Measurements from ENCODE around the gene RNF112. TPM values are rescaled to one million over a fixed set of nuclear protein-coding genes. Genes with fewer than 3 reads are reported as not detected.

The RNF112 gene
- total RNA-seq, 1 donor from 2014 or later = 1.1 TPM

DNA sequence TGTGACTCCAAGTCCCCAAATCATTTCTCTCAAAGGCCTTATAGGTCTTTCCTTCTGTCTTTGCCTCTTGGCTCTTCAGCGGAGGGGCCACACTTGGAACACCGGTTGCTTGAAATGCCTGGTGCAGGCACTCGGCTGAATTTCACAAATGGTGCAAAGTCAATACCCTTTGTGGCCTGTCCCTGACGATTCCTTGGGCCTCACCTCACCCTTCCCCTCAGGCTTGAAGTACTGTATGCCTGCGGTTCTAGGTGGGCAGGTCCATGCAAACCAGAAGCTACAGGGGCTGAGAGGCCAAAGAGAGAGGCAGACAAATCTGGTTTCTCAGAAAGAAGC, 44.4 kb upstream of the RNF112 start:
- TF ChIP-seq, protein P1, sequence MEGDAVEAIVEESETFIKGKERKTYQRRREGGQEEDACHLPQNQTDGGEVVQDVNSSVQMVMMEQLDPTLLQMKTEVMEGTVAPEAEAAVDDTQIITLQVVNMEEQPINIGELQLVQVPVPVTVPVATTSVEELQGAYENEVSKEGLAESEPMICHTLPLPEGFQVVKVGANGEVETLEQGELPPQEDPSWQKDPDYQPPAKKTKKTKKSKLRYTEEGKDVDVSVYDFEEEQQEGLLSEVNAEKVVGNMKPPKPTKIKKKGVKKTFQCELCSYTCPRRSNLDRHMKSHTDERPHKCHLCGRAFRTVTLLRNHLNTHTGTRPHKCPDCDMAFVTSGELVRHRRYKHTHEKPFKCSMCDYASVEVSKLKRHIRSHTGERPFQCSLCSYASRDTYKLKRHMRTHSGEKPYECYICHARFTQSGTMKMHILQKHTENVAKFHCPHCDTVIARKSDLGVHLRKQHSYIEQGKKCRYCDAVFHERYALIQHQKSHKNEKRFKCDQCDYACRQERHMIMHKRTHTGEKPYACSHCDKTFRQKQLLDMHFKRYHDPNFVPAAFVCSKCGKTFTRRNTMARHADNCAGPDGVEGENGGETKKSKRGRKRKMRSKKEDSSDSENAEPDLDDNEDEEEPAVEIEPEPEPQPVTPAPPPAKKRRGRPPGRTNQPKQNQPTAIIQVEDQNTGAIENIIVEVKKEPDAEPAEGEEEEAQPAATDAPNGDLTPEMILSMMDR (IDR thresholded peaks at IDR 0.05; ENCODE audit: unreplicated experiment) = no peak
- Mint-ChIP-seq H3K9me3 (ENCODE audit: low read depth) (no peaks in the 10 kb centered on the region), H3K36me3 (ENCODE audit: insufficient read depth) (no peaks in the 10 kb centered on the region), H3K4me3 (ENCODE audit: low read depth) (no peak overlapping the region), H3K27me3 (peaks cover 3% of the 10 kb centered on the region), H3K4me1 (ENCODE audit: low read depth) (peaks cover 7% of the 10 kb centered on the region), H3K27ac (no peak overlapping the region)
- DNase-seq (ENCODE audit: low spot score, unreplicated experiment) = no peak

DNA sequence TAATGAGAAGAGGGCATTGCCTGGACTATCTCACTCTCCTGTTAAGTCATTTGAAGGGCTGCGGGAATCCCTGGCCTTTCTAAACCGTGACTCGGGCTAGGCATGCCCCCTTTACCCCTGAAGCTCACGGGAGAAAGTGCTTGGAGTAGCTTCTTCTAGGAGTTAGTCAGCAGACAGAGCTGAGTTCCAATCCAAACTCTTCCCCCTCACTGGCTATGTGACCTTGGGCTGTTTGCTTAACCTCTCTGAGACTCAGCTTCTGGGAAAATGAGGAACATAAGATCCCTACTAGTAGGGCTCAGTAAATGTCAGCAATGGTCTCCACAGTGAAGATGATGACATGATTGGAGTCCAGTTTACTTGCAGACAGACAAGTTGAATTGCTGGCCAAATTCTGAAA, 42.8 kb upstream of the RNF112 start:
- peaks cover 3% of the 10 kb centered on the region for H3K27me3 Mint-ChIP-seq
- H3K4me1 Mint-ChIP-seq (ENCODE audit: low read depth) = peaks cover 4% of the 10 kb centered on the region
- no peak overlapping the region for H3K27ac Mint-ChIP-seq
- H3K36me3 Mint-ChIP-seq (ENCODE audit: insufficient read depth) = no peaks in the 10 kb centered on the region
- DNase-seq (ENCODE audit: low spot score, unreplicated experiment) = no peak
- H3K4me3 Mint-ChIP-seq (ENCODE audit: low read depth) = no peak overlapping the region
- H3K9me3 Mint-ChIP-seq (ENCODE audit: low read depth) = no peaks in the 10 kb centered on the region
- TF ChIP-seq, protein P1 (IDR thresholded peaks at IDR 0.05; ENCODE audit: unreplicated experiment) = no peak

DNA sequence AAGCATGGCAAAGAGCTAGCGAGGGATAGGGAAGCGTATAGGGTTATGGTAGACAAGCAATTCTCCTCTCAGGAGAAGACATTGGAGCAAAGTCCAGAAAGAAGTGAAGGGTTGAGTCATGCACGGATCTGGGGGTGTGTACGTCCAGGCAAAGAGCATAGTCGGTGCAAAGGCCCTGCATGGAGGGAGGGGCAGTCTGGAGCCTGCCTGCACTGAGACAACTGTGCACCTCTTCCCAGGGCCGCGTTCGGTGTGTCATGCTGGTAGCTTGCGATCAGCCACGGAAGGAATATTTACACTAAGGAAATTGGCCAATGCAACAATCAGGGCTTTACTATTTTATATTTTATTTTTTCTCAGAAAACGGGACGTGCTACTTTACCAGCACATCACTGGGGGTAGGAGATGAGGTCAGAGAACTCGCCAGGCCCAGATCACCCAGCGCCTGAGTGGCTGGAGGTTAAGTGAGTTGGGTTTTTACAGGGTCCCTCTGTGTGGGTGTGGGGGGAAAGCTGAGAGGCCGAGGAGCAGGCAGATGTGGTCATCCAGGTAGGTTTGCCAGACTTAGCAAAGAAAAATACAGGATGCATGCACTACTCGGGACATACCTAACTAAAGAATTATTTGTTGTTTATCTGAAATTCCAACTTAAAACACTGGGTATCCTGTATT, 41.8 kb upstream of the RNF112 start:
- TF ChIP-seq, protein P1 (IDR thresholded peaks at IDR 0.05; ENCODE audit: unreplicated experiment) = no peak
- Mint-ChIP-seq H3K27me3 (no peaks in the 10 kb centered on the region), H3K4me3 (ENCODE audit: low read depth) (no peak overlapping the region), H3K9me3 (ENCODE audit: low read depth) (no peaks in the 10 kb centered on the region), H3K27ac (no peak overlapping the region), H3K4me1 (ENCODE audit: low read depth) (no peaks in the 10 kb centered on the region), H3K36me3 (ENCODE audit: insufficient read depth) (no peaks in the 10 kb centered on the region)
- DNase-seq (ENCODE audit: low spot score, unreplicated experiment) = no peak

DNA sequence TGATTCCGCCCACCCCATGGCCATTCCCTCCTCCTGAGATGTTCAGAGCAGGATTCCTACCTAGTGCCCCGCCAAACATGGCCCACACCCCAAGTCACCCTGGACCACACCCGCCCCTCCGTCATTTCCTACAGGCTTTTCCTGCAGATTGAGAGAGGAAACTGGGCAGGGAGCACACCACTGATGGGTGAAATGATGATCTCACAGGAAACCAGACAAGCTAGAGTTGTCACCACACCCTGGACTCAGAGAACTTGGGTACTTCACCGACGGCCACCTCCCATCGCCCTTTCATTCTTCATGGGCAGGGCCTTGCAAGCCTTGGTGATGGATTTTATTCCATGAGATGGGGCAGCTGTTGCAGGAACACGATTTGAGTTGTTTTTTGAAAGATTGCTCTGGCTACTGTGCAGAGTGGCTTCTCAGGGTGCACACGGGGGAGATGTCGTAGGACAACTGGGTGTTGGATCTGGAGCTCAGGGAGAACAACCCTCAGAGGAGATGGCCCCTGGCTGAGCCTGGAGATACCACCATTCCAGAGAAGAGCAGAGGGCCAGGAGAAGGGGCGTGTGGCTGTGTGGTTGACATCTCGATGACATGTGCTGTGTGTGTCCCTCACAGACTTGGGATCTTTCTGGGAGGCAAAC, 41.1 kb upstream of the RNF112 start:
- TF ChIP-seq, protein P1 (IDR thresholded peaks at IDR 0.05; ENCODE audit: unreplicated experiment) = no peak
- no peaks in the 10 kb centered on the region for H3K9me3 Mint-ChIP-seq (ENCODE audit: low read depth)
- H3K4me1 Mint-ChIP-seq (ENCODE audit: low read depth) = no peaks in the 10 kb centered on the region
- no peak overlapping the region for H3K27ac Mint-ChIP-seq
- no peak overlapping the region for H3K4me3 Mint-ChIP-seq (ENCODE audit: low read depth)
- DNase-seq (ENCODE audit: low spot score, unreplicated experiment) = no peak
- no peaks in the 10 kb centered on the region for H3K27me3 Mint-ChIP-seq
- no peaks in the 10 kb centered on the region for H3K36me3 Mint-ChIP-seq (ENCODE audit: insufficient read depth)

DNA sequence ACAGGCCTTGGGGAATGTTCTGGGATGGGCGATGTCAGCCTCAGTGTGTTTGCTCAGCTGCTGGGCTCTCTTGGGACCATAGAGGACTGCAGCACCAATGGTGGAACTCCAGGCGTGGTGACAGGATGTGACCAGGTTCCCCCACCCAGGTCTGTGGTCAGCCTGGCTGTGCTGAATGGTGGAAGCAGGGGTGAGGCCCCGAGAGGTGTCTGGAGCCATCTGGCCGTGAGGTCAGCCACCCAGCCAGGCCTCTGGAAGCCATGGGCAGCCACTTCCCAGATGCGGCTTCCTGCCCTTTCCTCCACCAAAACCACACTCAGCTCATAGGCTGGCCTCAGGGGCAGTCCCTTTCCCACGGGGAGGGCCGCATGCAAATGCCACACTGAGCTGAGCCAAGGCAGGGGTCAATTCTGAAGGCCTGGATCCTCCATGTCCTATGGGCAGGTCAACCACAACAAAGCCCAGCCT, 40.5 kb upstream of the RNF112 start:
- no peaks in the 10 kb centered on the region for H3K9me3 Mint-ChIP-seq (ENCODE audit: low read depth)
- no peak overlapping the region for H3K27ac Mint-ChIP-seq
- no peak for DNase-seq (ENCODE audit: low spot score, unreplicated experiment)
- no peaks in the 10 kb centered on the region for H3K36me3 Mint-ChIP-seq (ENCODE audit: insufficient read depth)
- no peak overlapping the region for H3K4me3 Mint-ChIP-seq (ENCODE audit: low read depth)
- H3K4me1 Mint-ChIP-seq (ENCODE audit: low read depth) = no peaks in the 10 kb centered on the region
- TF ChIP-seq, protein P1 (IDR thresholded peaks at IDR 0.05; ENCODE audit: unreplicated experiment) = no peak
- H3K27me3 Mint-ChIP-seq = no peaks in the 10 kb centered on the region

Measured in progenitor cell of endocrine pancreas (in vitro differentiated cells).